ENCODE data around the gene CSTF1.

DNA sequence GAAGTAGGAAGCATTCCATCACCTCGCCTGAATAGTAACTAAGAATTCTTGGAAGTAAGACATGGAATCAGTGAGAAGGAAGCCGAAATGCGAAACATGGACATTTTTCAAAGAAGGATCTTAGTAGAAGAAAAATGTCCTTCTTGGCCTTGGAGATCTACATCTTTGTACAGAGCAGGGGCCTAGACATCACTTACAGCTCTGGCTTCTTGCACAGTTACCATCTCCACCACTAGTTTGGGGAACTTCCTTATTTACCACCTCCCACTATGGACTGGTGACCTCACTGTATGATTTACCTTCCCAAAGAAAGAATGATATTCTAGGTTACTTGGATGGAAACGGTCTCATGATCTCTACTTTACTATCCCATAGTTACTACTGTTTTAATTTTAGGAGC, 35.4 kb downstream of the CSTF1 start:
- TF ChIP-seq, protein P1, sequence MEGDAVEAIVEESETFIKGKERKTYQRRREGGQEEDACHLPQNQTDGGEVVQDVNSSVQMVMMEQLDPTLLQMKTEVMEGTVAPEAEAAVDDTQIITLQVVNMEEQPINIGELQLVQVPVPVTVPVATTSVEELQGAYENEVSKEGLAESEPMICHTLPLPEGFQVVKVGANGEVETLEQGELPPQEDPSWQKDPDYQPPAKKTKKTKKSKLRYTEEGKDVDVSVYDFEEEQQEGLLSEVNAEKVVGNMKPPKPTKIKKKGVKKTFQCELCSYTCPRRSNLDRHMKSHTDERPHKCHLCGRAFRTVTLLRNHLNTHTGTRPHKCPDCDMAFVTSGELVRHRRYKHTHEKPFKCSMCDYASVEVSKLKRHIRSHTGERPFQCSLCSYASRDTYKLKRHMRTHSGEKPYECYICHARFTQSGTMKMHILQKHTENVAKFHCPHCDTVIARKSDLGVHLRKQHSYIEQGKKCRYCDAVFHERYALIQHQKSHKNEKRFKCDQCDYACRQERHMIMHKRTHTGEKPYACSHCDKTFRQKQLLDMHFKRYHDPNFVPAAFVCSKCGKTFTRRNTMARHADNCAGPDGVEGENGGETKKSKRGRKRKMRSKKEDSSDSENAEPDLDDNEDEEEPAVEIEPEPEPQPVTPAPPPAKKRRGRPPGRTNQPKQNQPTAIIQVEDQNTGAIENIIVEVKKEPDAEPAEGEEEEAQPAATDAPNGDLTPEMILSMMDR (IDR thresholded peaks at IDR 0.05; ENCODE audit: borderline replicate concordance, extremely low read depth, low read length, poor library complexity, severe bottlenecking): no peak
- TF ChIP-seq EZH2 (IDR thresholded peaks at IDR 0.05; ENCODE audit: borderline replicate concordance, low read depth, low read length, severe bottlenecking): no peak
